HG02852 (cell line): ENCODE results near the gene CTCFL.

Experiments used
- ATAC-seq: cut with Tn5 transposase; IDR thresholded peaks from one replicate; pipeline ENCODE4 v1.9.1; 2021; ENCODE audit warnings: mild to moderate bottlenecking, moderate library complexity; ENCODE audit not compliant: unreplicated experiment

Gene CTCFL

GRCh38 chr20:57560554-57561355 is 35.8 kb upstream of the CTCFL start, which contains the start of gene PCK1:
Gene PCK1 (plus strand): TSS chr20:57561110. CDS start chr20:57561412, 302 bp downstream.
- no peak for ATAC-seq

- no peak for ATAC-seq
Measured at GRCh38 chr20:57559658-57560553, 35.0 kb upstream of the CTCFL start.

DNA sequence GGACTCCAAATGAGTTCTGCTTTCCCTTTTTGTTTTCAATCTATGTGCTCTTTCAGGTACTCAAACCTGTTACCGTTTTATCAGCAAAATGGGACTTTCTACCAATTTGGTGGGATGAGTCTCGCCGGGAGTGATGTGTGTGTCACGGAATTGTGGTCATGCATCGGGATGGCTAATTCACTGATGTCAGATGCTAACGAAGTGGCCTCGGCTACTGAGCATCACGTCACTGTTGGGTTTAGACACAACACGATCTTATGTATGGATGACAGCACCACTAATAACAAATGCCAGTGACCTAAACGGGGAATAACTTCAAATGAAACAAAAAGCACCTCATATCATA is 34.3 kb upstream of the CTCFL start:
- ATAC-seq = no peak

DNA sequence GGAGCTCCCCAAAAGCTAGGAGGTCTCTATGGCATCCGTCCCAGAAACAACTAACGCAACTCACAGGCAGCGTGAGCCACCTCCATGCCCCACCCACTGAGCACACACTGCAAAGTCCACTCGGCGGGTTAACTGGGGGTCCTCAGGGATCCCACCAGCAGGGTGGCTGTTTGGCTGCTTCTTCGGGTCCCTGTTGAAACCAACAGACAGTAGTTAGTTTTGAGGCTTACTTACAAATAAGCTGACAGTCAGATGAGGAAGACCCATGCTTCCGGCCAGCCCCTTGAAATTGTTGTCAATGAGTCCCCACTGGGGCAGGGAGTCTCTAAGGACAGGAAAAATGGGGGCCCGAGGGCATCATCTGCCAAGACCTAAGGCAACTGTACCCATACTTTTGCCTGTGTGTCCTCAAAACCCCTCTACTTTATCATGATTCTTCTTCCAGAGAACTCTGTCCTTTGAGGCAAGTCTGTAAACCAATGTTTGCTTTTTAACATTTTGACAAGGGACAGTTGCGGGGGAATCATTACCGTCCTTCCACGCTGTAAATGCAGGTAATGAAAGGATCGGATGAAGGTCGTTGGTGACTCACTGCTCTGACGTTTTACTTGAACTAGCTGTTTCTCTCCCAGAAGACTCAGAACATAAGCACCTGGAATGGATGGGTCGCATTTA is 33.8 kb upstream of the CTCFL start:
- ATAC-seq = no peak

DNA sequence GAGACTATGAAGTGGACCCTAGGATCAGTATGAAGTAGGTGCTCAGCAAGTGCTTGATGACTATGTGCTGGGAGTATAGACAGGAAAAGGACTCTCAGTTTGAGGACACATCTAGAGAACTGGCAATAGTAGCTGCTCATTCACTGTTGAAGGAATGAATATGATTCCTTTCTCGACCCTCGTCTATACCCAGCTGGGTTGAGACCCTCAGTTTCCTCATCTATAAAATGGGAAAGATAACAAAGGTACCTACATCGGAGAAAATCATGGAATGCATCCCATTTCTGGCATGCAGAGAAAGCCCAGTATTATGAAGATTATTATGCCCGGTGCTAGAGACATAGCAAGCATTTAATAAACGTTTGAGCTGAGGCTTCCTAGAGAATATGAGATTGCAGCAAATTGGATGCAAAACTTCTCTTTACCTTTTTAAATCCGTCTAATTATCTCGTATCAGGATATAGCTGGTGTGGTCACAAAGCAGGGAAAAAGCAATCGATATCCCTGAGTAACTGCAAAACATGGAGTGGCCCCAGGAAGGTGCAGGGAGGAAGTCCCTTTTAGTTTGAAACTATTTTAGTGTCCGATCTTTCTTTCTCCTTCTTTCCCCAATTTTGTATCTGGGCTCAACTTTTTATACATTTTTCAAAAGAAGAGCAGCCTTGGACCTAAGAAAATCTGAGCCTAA is 33.1 kb upstream of the CTCFL start:
- no peak for ATAC-seq

GRCh38 chr20:57556980-57557274 is 32.0 kb upstream of the CTCFL start:
- ATAC-seq = no peak

DNA sequence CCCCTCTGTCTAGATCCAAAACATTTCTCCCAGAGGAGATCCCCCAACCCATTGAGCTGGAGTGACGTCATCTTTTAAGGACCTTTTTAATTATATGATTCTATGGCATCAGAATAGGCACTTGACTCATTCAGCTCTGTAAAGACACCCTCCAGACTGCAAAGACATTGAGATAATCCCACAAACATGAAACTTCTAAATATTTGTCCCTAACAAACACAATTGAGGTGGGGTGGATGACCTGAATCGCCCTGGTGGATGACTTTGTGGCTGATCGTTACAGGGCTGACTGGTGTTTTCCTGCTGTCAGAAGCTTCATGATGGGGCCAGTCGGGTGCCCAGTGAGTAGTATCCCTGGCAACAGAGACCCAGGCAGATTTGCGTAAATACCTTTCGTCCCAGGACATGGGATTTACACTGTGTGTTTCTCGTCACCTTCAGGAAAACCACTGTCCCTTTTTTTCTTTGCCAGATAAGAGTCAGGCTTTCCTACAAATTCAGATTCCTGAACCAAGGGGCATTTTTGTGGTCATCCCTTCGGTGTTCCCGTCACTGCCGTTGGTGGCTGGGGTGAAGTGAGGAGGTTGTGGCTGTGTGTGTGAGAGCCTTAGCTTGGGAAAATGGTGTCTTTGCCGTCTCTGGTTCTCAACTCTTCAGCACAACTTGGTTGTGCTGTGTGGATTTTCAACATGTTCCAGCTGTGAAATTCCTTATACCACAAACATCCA is 30.7 kb upstream of the CTCFL start:
- ATAC-seq = no peak

- no peak for ATAC-seq
Measured at GRCh38 chr20:57553376-57554018, 28.6 kb upstream of the CTCFL start.

DNA sequence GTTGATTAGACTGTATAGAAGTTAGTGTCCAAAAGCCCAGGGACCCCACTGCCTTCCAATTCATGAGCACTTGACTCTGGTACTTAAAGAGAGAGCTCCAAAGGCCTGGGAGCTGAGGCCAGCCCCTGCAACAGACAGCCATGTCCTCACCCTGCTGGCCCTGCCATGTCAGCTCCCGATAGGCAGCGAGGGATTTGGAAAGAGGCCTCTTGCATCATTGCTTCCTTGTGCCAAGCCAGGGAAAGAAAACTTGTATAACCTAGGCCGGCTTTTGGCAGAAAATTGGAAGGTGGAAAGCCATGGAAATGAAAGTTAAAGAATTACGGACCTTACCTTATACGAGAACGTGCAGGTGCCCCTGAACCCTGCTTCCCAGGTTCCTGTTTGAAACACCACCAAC is 27.5 kb upstream of the CTCFL start:
- no peak for ATAC-seq

DNA sequence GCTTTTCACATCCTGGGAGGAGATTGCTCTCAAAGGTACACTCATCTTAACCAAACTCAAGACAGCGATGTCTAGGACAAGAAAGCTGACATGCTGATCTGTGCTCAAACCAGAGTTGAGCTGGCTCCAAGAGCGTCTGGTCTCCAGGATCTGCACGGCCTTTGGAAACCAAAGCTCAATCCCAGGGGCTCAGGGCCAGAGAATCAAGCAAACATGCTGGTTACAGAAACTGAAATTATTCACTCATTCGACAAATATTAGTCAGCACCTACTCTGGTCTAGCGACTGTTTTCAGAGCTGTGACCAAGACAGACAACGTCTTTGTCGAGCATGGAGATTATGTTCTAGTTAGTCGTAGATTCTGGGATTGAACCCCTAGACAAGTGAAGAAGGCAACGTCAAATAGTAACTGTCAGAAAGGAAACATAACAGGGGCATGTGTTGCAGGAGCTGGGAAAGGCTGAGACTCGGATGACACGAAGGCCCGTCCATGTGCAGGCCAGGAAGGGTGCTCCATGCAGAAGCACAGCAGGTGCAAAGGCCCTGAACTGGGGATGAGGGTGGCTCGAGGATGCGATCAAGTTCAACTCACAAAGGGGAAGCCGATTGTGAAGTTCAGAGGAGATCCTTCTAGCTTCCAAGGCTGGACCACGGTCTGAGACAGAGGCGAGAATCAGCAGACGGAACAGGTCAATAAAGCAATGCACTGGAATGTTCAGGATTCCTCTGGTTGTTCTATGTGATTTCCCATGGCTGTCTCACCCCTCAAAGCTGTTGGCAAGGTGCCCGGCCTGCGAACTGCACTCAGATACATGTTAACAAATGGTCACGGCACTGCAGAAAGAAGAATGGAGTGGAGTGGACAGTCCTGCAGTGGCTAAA is 23.5 kb upstream of the CTCFL start:
- ATAC-seq = no peak

DNA sequence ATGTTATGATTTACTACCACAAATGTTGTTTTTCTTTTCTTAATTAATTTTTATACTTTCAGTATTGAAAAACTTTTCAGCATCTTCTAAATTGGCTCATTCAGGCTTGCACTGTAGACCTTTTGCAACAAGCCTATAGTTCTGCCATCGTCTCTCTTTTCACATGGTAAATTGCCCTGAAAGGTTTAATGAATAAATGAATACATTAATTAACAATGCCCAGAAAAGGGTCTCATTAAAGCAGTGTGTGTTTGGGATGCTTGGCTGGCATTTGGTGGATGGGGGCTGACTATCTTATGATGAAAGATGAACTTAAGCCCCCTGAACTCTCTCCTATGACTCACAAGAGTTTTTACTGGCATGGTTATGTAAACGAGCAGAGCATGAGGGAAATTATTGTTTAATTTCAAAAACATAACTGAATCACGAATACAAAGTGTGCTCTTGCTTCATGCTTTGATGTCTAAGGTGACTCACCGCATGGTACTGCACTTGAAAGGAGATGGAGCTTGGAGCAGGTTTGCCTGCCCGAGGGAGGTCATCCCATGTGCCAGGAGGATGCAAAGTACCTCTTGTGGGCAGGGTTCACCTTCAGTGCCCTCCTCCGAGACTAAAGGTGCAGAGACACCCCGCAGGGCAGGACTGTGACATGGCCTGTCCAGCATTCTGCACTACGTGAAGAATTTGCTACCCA is 22.2 kb upstream of the CTCFL start:
- ATAC-seq = no peak

DNA sequence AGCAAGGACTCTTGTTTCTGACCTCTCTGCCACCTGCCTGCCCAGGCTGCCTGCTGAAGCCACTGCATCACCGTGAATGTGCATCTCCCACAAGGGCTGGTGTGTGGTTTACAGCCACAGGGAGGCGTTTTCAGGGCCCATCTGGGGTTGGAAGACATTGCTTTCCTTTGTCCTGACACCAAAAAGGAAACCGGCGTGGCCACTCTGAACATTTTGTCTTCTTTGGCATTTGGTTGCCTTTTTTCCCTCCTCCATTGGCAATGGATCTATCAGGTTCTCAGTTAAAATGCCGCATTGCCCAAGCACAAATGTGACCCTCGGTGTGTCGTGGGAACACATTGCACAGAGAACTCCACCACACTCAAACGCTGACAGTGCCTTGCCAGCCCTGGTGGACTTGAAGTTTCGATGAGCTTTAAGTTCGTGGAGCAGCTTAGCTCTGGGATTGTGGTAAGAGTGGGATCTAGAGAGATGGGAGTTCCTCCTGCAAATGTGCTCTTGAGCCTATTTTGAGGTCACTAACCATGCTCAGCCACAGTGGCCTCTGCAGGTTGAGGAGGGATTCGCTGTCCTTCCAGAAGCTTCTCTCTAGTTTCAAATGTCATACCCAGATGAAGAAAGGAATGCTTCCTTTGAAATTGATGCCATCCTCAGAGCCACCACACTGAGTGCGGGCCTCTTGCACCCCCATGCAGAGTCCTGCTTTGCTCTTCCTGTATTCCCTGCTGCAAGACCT is 21.2 kb upstream of the CTCFL start:
- no peak for ATAC-seq

DNA sequence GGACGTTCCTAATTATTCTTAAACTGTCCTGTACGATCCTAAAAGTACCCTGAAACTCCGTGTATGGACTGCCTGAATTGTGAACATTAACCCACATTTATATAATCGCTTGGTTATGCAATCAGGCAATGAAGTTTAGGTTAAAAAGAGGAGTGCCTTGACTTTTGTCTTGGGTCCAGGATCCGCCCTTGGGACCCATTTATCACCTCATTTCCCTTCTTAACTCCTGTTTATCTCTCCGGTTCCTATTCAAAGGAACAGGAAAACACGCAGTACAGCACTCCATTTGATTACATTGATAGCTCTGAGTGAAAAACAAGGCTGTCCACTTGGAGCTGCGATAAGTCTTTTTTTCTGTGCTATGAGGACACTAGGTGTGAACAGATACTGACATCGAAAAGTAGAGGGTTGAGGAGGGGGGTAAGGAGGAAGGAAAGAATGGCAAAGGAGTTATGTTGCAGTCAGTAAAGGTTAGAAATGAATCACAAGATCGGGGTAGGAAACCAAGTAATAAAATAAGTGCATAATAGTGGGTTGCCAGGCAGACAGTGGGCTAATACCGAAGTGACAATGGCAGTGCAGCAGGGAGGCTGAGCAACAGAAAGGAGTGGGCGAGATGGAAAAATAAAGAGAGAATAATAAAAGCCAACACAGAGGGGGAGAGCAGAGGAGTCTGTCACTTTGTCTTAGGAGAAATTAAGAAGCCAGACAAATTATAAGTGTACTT is 20.1 kb upstream of the CTCFL start:
- no peak for ATAC-seq

DNA sequence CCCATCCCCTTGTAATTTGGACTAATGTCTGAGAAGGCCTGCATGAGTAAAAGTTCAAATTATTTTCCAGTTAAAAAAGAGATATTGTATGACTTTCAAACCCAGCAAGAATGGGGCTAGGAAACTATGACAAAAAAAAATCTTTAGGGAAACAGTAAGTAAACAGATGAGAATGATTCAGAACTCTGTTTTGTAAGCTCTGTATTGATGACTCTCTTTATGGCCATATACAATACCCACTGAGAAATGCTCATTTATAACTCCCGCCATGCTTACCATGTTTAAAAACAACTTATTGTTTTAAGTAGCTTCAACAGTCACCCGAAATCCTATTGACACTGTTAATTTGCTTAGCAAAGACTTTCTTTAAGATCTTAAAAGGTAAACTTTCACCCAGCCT is 18.8 kb upstream of the CTCFL start:
- ATAC-seq = no peak

- no peak for ATAC-seq
Measured at GRCh38 chr20:57540890-57541580, 16.1 kb upstream of the CTCFL start.

GRCh38 chr20:57539889-57540288 is 14.9 kb upstream of the CTCFL start:
- ATAC-seq = no peak

GRCh38 chr20:57537822-57538221 is 12.9 kb upstream of the CTCFL start:
- ATAC-seq = no peak
